GM19238 (cell line): Measurements from ENCODE around the gene LYZL4.

Experiments used
- DNase-seq: peaks from one replicate; pipeline ENCODE4 v3.0.0; 2011; ENCODE audit warnings: low spot score; ENCODE audit not compliant: insufficient read length

Gene LYZL4

GRCh38 chr3:42428830-42429229 is 18.4 kb upstream of the LYZL4 start:
- DNase-seq: no peak

DNA sequence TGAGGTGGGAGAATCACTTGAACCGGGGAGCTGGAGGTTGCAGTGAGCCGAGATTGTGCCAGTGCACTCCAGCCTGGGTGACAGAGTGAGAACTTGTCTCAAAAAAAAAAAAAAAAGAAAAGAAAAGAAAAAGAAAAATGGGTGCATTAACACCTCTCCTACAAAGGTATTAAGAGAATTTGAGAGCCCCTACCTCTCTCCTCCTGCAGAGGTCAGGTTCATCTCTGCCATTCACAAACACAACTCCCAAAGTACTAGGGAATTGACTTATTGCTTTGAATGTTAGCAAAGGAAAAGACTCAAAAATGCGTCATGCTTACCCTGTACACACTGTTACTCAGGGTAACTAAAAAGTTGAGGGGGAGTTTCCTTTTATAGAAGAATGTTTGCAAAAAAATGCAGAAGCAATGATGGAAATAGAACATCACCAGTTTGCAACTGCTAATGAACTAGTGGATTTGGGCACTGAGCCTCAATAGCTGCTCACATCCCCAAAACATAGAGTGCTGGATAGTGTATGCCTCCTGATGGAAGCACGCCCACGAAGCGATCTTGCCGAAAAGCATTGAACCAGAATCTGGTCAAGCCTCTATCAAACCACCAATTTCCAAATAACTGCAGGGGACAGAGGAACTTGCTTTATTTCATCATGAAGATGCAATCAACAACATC is 15.5 kb upstream of the LYZL4 start:
- DNase-seq: no peak

DNA sequence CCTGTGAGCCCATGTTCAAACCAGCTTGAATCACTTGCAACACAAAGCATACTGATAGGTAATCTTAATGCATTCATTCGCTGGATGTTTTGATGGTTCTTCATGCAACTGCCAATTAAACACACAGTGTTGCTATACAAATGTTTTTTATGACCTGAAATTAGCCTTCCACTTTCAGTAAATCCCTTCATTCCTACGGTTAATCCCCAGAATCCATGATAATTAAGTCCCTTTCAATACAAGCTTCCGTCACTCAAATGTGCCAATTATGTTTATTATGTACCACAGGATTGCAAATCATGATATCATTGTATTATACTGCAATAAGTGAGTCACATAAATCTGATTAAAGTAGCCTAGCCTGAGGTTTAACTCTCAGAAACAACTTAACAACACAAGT is 14.5 kb upstream of the LYZL4 start:
- no peak for DNase-seq

GRCh38 chr3:42421818-42422796 is 11.7 kb upstream of the LYZL4 start:
- no peak for DNase-seq

DNA sequence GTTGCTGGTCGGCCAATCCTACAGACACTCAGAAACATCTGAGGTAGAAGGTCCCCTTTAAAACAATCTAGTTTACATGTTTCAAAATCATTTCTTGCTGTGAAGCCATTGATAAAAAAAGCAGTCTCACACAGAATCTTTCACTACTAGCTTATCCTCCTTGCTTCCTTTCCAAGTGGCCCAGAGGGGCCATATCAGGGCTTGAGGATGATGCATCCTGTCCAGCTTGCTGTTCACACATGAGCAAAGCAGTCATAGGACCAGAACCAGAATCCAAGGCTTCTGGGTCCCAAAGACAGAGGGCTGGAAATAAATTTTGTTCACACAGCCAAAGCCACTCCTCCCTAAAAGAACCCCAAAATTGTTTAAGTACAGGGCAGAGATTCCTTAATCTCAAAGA is 9.2 kb upstream of the LYZL4 start:
- no peak for DNase-seq

- no peak for DNase-seq
Measured at GRCh38 chr3:42412526-42413155, 2.2 kb upstream of the LYZL4 start.

DNA sequence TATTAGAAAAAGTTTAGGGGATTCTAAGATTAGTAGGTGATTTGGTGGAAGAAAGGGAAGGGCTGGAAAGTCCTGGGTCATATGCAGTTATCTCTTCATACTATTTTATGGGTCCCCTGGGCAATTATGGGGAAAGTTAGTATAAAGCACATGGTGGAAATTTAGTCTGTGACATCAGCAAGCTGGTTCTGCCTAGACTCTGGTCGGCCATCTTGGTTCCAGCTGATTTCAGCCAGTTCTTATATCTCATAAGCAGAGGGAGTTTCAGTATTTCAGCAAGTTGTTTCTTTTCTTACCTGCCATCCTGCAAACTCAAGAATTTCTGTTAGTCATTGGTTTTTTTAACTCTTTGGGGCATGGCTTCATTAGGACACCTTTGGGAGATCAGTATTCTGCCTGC is 1.0 kb upstream of the LYZL4 start:
- DNase-seq: no peak

DNA sequence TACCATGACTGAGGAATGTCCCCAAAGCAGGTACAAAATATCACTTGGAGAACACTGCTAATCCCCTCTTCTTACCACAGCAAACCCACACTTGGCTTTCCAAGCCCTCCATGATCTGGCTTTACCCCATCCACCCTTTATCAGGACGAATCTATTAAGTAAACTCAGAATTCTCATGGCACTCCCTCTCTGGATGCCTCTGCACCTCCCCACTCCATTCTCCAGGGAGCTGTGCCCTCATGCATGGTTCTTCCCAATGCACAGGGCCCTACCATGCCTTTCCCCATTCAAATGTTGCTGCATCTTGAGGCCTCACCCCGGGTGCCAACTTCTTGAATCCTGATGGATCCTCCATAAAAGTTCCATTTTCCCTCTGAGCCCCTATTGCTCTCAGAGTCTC is 2.3 kb downstream of the LYZL4 start:
- no peak for DNase-seq

DNA sequence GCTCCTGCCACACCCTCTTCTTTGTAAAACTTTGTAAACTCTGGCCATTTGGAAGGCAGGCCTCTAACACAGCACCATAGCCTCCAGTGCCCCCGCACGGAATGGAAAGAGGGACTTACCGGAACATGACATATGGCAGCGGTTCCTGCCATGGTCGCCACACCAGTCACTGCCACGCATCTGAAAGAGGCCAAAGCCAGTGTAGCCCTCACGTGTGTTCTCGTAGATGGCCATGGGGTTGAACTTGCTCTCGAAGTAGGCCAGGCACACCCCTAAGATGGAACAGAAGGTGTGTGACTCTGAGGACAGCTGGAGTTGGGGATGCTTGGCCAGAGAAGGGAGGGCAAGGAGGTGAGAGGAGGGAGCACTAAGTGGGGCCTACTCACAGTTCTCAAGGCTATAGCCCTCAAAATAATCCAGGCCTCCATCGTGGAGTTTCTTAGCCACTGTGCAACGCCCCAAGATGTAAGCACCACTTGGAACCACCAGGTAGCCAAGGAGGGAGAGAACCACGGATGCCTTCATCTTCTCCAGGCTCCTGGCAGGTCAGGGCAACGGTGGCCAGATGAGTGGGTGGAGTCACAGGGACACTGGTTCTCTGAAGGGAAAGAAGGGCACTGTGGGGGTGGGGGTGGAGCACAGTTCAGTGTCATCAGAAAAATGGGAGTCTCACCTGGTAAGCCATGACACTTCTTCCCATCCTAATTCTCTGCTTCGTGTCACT is 3.5 kb downstream of the LYZL4 start:
- DNase-seq: no peak

DNA sequence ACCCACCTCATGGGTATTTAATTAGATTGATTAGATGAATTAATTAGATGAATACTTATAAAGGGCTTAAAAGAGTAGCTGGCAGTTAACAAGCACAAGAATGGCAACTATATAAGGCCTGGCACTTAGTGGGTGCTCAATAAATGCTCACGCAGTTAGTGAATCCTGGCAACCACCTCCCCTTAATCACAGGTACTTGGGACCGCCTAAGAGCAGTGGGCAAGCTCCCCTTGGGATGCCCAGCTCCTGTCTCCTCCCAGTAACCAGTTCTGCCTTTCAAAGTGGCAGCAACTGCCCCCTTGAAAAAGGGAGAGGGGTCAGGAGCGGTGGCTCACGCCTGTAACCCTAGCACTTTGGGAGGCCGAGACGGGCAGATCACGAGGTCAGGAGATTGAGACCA is 4.6 kb downstream of the LYZL4 start:
- no peak for DNase-seq

DNA sequence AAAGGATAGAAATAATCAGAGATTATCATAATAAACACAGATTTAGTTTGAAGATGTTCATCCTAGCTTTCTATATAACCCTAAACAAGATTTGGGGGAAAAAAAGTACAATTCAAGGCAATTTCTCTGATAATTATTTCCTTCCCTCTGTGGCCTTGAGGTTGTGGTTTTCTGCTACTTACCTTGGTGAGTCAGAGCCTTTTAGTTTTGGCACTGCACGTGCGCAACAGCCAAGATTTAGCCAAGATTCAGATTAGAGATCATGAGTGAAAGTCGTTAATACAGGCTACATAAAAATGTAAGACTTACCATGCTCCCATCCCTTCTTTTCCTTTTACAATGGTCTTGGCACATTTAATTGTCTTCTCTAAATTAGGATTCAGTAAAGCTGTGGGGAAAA is 6.7 kb downstream of the LYZL4 start:
- no peak for DNase-seq

DNA sequence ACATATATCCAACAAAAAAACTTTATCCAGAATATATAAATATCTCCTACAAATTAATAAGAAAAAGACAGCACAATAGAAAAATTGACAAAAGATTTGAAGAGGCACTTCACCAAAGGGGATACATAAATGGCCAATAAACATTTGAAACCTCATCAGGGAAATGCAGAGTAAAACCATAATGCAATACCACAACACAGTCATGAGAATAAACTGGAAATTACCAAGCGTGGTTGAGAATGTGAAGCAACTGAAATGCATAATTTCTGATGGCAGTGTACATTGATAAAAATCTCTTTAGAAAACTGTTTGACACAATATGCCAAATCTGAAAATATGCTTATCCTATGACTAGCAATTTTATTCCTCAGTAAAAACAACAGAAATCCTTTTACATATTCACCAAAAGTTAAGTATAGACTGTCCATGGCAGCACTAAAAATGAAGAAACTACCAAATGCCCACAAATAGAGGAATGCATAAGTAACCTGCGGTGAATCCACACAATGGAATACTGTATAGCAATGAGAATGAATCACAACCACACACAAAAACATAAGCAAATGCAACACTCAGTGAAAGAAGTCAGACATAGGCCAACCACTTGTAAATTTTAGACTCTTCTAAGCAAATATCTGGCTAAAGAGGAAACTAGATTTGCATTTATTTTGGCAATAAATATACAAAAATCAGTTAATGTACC is 7.9 kb downstream of the LYZL4 start:
- DNase-seq: no peak

DNA sequence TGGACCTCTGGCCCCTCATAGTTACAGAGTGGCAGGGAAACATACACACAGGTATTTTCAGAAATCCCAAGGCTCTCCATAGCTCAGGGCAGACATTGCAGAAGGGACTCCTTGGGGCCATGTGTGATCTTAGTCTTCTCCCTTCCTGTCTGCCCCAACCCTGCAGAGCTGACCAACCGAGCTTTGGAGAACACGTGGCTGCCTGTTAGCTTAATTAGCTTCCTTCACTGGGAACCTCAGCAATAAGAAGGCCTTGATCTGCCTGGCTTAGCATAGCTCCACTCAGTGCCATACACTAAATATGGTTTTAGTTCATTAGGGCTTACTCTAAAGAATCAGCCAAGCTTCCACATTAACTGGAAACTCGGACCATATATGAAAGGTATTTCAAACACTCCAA is 12.3 kb downstream of the LYZL4 start:
- DNase-seq: no peak

GRCh38 chr3:42397644-42398043 is 12.8 kb downstream of the LYZL4 start:
- DNase-seq: no peak

- no peak for DNase-seq
Measured at GRCh38 chr3:42394579-42395288, 15.7 kb downstream of the LYZL4 start.

DNA sequence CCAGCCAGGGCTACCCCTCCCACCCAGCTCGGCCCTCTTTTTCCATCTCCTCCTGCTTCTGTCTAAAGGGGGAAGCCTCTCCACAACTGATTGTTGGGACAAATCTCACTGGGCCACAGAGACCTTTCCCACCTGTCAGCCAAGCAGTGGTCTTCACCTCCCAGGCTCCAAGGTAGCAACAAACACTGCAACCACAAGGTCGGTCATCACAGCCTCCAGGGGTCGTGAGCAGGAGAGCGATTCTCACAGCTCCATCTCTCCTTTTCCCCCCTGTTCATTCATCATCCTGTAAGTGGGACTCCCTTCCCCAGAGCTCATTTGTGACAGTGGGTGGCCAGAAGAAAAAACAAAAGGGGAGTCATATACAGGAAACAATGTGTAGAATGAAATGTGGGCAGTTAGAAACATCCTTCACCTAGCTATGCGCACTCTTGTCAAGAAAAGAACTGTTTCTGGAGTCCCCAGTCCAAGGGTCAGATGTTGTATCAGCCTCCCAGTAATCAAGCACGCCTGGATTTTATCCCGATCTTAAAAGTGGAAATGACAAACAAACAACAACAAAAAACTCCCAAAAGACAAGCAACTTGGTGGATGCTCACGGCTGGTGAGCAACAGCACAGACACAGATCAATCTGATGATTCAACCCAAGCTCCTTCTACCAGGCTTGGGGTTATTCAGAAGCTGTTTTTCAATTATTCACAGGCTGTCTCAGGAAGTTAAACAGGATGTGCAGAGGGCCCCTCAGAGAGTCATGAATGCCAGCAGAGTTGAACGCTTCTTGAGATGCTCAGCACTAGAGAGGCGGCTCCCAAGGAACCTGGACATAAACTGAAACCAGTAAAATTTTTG is 22.4 kb downstream of the LYZL4 start:
- DNase-seq: no peak

- no peak for DNase-seq
Measured at GRCh38 chr3:42381551-42382082, 28.8 kb downstream of the LYZL4 start.

DNA sequence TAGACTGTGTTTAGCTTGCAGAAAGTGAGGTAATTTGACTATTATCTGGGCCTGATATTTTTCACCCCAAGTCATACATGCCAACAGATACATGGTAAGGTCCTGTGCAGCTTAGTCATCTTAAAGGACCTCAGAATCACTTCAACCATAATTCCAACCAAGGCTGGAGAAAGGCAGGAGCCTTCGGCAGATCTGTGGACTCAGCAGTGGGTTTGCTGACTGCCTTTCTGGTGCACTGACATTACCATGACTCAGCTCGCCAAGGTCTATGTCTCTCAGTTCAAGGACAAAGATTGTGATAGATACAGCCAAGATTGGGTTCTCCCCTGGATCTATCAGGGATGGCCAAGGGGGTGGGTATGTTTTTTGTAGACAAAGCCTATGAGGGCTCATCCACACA is 32.7 kb downstream of the LYZL4 start:
- DNase-seq: no peak

GRCh38 chr3:42376344-42376798 is 34.0 kb downstream of the LYZL4 start:
- DNase-seq: no peak
